HG03103 (cell line): ENCODE measurements around the gene MX1.

Source experiments
- ATAC-seq: cut with Tn5 transposase; IDR thresholded peaks from one replicate; pipeline ENCODE4 v1.9.1; 2021; ENCODE audit warnings: low read depth; ENCODE audit not compliant: unreplicated experiment

Gene MX1

GRCh38 chr21:41483973-41484372 lies 57.9 kb downstream of the MX1 start:
- no peak for ATAC-seq

GRCh38 chr21:41487082-41487481 lies 61.0 kb downstream of the MX1 start:
- no peak for ATAC-seq

- ATAC-seq: no peak
These were observed 62.0 kb downstream of the MX1 start for GRCh38 chr21:41488080-41488479.

- no peak for ATAC-seq
These were observed 63.3 kb downstream of the MX1 start for GRCh38 chr21:41489329-41489728.

- ATAC-seq: no peak
These were observed 64.3 kb downstream of the MX1 start for GRCh38 chr21:41490330-41490729.

- ATAC-seq: no peak
These were observed 65.4 kb downstream of the MX1 start for GRCh38 chr21:41491412-41491811.

GRCh38 chr21:41494242-41494641 lies 68.2 kb downstream of the MX1 start:
- no peak for ATAC-seq

GRCh38 chr21:41497008-41497407 lies 71.0 kb downstream of the MX1 start:
- no peak for ATAC-seq

- no peak for ATAC-seq
These were observed 71.7 kb downstream of the MX1 start for GRCh38 chr21:41497788-41498187.

- no peak for ATAC-seq
These were observed 73.9 kb downstream of the MX1 start for GRCh38 chr21:41499920-41500319.

GRCh38 chr21:41500363-41500762 lies 74.3 kb downstream of the MX1 start:
- ATAC-seq: no peak

GRCh38 chr21:41500931-41501381 lies 74.9 kb downstream of the MX1 start:
- ATAC-seq: no peak

- no peak for ATAC-seq
These were observed 75.9 kb downstream of the MX1 start for GRCh38 chr21:41501919-41502318.

GRCh38 chr21:41503331-41503730 lies 77.3 kb downstream of the MX1 start:
- ATAC-seq: no peak

GRCh38 chr21:41504030-41504429 lies 78.0 kb downstream of the MX1 start:
- no peak for ATAC-seq

- ATAC-seq: no peak
These were observed 80.1 kb downstream of the MX1 start for GRCh38 chr21:41506005-41506594.

- ATAC-seq: no peak
These were observed 80.8 kb downstream of the MX1 start for GRCh38 chr21:41506611-41507520.

- ATAC-seq: no peak
These were observed 81.7 kb downstream of the MX1 start, which contains the start of gene TMPRSS2 for GRCh38 chr21:41507521-41508414. TSS of gene TMPRSS2 (minus strand) at chr21:41508158. CDS start at chr21:41498133, 10,025 bp downstream.

GRCh38 chr21:41508415-41509144 lies 82.5 kb downstream of the MX1 start:
- no peak for ATAC-seq
